GM12872 (cell line): ENCODE data around the gene KNTC1.

ENCODE experiments used
- CTCF ChIP-seq: IDR thresholded peaks from 3 replicates; pipeline ENCODE4 v1.5.1; 2011; ENCODE audit warnings: low read depth, mild to moderate bottlenecking, low read length, moderate library complexity; ENCODE audit not compliant: insufficient read depth

KNTC1 gene

GRCh38 chr12:122558745-122559641, 31.9 kb downstream of the KNTC1 start:
- no peak for TF ChIP-seq CTCF

DNA sequence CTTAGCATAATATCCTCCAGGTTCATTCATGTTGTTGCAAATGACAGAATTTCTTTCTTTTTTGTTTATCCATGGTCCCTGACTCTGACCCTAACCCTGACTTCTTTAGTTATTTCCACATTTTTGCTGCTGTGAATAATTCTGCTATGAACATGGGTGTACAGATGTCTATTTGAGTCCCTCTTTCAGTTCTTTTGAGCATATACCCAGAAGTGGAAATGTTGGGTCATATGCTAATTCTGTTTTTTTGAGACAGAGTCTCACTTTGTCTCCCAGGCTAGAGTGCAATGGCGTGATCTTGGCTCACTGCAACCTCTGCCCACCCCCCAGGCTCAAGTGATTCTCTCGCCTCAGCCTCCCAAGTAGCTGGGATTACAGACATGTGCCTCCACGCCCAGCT, 33.1 kb downstream of the KNTC1 start:
- TF ChIP-seq CTCF, result no peak

GRCh38 chr12:122563361-122563760, 36.3 kb downstream of the KNTC1 start:
- no peak for TF ChIP-seq CTCF

- no peak for TF ChIP-seq CTCF
Observed at GRCh38 chr12:122569288-122569687, 42.2 kb downstream of the KNTC1 start.

GRCh38 chr12:122571821-122572220, 44.8 kb downstream of the KNTC1 start:
- TF ChIP-seq CTCF, result no peak

DNA sequence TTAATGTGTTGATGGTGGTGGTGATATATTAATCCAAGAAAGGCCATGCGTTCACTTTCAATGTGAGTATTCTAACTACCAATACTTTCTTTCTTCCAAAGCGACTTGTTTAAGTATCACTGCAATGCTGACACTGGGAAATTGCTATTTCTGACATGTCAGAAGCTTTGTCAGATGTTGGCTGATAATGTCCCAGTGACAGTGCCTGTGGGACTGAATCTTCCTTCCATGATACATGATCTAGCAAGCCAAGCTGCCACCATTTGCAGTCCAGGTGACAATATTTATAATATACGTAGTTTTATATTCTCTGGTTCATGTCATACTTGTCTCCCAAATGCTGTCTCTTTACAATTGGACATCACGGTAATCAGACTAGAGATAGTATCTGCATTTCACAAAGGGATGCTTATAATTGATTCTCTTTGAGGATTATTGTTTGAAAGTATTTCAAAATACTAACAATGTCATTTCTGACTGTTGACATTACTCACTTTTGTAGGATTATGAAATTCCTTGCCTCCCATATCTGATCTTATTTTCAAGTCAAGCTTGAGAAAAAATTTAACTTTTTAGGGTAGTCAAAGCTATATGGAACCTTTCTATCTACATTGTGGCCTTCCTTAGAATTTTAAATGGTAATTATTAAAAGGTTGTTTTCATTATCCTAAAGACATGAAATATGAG, 57.3 kb downstream of the KNTC1 start:
- TF ChIP-seq CTCF, result no peak

GRCh38 chr12:122590990-122591389, 63.9 kb downstream of the KNTC1 start:
- TF ChIP-seq CTCF, result no peak
